GM18505 (cell line): ENCODE results near the gene MKNK1.

Source experiments
- ATAC-seq: cut with Tn5 transposase; IDR thresholded peaks from one replicate; pipeline ENCODE4 v1.9.1; 2021; ENCODE audit not compliant: unreplicated experiment
- POLR2A ChIP-seq: IDR thresholded peaks from 4 replicates; pipeline ENCODE4 v1.6.1; 2011; ENCODE audit warnings: borderline replicate concordance; ENCODE audit not compliant: insufficient read depth, insufficient read length; ENCODE audit errors: extremely low read depth

MKNK1 gene

GRCh38 chr1:46543382-46543760 lies 60.7 kb downstream of the MKNK1 start:
- no peak for TF ChIP-seq POLR2A
- ATAC-seq = no peak

- no peak for TF ChIP-seq POLR2A
- no peak for ATAC-seq
These were observed 64.1 kb downstream of the MKNK1 start for GRCh38 chr1:46539972-46540371.

- no peak for TF ChIP-seq POLR2A
- no peak for ATAC-seq
These were observed 65.9 kb downstream of the MKNK1 start for GRCh38 chr1:46538147-46538546.

GRCh38 chr1:46537651-46538050 lies 66.4 kb downstream of the MKNK1 start:
- ATAC-seq = no peak
- TF ChIP-seq POLR2A = no peak

GRCh38 chr1:46536527-46536926 lies 67.5 kb downstream of the MKNK1 start:
- no peak for ATAC-seq
- no peak for TF ChIP-seq POLR2A

- no peak for TF ChIP-seq POLR2A
- no peak for ATAC-seq
These were observed 69.0 kb downstream of the MKNK1 start for GRCh38 chr1:46535063-46535462.

- peak; percentile 48 for ATAC-seq
- no peak for TF ChIP-seq POLR2A
These were observed 70.7 kb downstream of the MKNK1 start for GRCh38 chr1:46533179-46533864.

- ATAC-seq = peak; percentile 49
- no peak for TF ChIP-seq POLR2A
These were observed 71.4 kb downstream of the MKNK1 start for GRCh38 chr1:46532498-46533178.

GRCh38 chr1:46532095-46532494 lies 72.0 kb downstream of the MKNK1 start:
- TF ChIP-seq POLR2A = no peak

GRCh38 chr1:46530791-46531409 lies 73.2 kb downstream of the MKNK1 start:
- TF ChIP-seq POLR2A = no peak
- no peak for ATAC-seq

More at GRCh38 chr1:46532095-46532494, 72.0 kb downstream of the MKNK1 start:
- no peak for ATAC-seq

GRCh38 chr1:46530311-46530710 lies 73.8 kb downstream of the MKNK1 start:
- no peak for ATAC-seq
- no peak for TF ChIP-seq POLR2A

GRCh38 chr1:46529031-46529630 lies 74.9 kb downstream of the MKNK1 start:
- no peak for TF ChIP-seq POLR2A

GRCh38 chr1:46528297-46528955 lies 75.6 kb downstream of the MKNK1 start:
- ATAC-seq = no peak

More at GRCh38 chr1:46529031-46529630, 74.9 kb downstream of the MKNK1 start:
- no peak for ATAC-seq

More at GRCh38 chr1:46528297-46528955, 75.6 kb downstream of the MKNK1 start:
- TF ChIP-seq POLR2A = no peak
